ENCODE results near the gene ZBBX. TPM values are rescaled to one million over a fixed set of nuclear protein-coding genes. Genes with fewer than 3 reads are reported as not detected.

Gene ZBBX
- total and polyA plus RNA-seq, 12 donors = 0.18 to 0.64 (median 0.31) TPM; not detected in 8

DNA sequence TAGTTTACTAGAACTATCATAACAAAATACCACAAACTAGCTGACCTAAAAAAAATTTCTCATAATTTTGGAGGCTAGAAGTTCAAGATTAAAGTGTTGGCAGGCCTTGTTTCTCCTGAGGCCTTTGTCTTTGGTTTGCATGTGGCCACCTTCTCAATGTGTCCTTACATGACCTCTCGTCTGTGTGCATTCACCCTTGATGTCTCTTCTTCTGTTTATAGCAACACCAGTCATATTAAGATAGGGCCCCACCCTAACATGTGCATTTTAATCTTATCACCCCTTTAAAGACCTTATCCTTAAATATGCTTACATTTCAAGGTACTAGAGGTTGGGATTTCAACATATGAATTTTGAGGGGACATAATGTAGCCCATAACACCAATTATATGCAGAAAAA, 177.0 kb downstream of the ZBBX start:
- WGBS, 4 donors = 52 to 83% (median 65%) methylated on average over 1 of the region's 1 CpG
- intact Hi-C loops (cut with DNase I) = no loop called here
- TF ChIP-seq POLR2A (IDR thresholded peaks at IDR 0.05) = no peak
- TF ChIP-seq, protein P1, sequence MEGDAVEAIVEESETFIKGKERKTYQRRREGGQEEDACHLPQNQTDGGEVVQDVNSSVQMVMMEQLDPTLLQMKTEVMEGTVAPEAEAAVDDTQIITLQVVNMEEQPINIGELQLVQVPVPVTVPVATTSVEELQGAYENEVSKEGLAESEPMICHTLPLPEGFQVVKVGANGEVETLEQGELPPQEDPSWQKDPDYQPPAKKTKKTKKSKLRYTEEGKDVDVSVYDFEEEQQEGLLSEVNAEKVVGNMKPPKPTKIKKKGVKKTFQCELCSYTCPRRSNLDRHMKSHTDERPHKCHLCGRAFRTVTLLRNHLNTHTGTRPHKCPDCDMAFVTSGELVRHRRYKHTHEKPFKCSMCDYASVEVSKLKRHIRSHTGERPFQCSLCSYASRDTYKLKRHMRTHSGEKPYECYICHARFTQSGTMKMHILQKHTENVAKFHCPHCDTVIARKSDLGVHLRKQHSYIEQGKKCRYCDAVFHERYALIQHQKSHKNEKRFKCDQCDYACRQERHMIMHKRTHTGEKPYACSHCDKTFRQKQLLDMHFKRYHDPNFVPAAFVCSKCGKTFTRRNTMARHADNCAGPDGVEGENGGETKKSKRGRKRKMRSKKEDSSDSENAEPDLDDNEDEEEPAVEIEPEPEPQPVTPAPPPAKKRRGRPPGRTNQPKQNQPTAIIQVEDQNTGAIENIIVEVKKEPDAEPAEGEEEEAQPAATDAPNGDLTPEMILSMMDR (IDR thresholded peaks at IDR 0.05) = no peak
- Histone ChIP-seq H3K9me3 (replicated peaks in 1 of 3) (no peaks in the 10 kb centered on the region), H3K36me3 (replicated peaks in 1 of 2) (no peaks in the 10 kb centered on the region), H3K27ac (no peak overlapping the region), H3K27me3 (no peaks in the 10 kb centered on the region), H3K4me3 (no peak overlapping the region), H3K4me1 (replicated peaks in 1 of 2) (no peaks in the 10 kb centered on the region)
- DNase-seq = no peak

DNA sequence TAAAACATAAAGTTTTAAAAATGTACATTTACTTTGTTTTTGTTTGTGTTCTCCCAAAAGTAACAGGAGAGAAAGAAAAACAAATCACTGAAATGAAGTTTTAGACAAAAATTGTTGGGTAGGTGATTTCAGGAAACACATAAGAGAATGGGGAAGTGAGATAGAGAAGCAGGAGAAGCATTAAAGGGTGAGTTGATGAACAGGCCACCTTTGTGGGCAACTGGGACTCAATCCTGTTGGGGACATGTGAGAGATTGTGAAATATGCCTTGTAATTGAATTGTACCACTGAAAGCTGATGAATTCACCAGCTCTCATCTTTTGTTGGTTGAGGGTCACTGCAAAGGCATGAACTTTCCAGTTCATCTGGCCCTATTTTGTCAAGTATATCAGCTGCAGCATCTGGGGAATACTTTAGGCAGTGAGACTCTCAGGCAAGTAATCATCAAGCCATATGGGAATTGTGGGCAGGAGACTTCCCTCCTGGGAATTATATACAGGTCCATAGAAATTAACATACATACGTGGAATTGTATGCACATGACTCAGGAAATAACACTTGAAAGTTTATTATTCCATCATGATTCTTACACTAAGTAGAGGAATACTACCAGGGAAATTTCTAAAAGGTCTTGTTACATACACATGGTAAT, 181.0 kb downstream of the ZBBX start:
- no peak for TF ChIP-seq POLR2A (IDR thresholded peaks at IDR 0.05)
- TF ChIP-seq, protein P1 (IDR thresholded peaks at IDR 0.05) = no peak

More for the DNA sequence above, 181.0 kb downstream of the ZBBX start:
- intact Hi-C loops (cut with DNase I) = no loop called here
- no peak overlapping the region for H3K27ac ChIP-seq
- H3K36me3 ChIP-seq (replicated peaks in 1 of 2) = no peaks in the 10 kb centered on the region
- WGBS, 4 donors = 64 to 71% (median 70%) methylated on average over 1 of the region's 1 CpG
- H3K4me1 ChIP-seq (replicated peaks in 1 of 2) = no peaks in the 10 kb centered on the region
- no peak for DNase-seq
- H3K9me3 ChIP-seq (replicated peaks in 1 of 3) = no peaks in the 10 kb centered on the region
- no peak overlapping the region for H3K4me3 ChIP-seq
- H3K27me3 ChIP-seq = no peaks in the 10 kb centered on the region

Other genes starting within 250 kb of the ZBBX start
- gene SERPINI2, start 93.7 kb upstream of the ZBBX start, total RNA-seq = under 1 TPM in 2 of 9 donors, not detected in 7; 0.11 to 0.38 TPM
- gene SERPINI2, start 93.7 kb upstream of the ZBBX start, polyA plus RNA-seq = under 1 TPM in 1 of 3 donors, not detected in 2; 0.10 TPM